HepG2 (cell line): Measurements from ENCODE around the gene RHBDD3. TPM values are rescaled to one million over a fixed set of nuclear protein-coding genes. Genes with fewer than 3 reads are reported as not detected.
A peak's percentile ranks its signal among the peaks of the same experiment; 100 is the strongest.

ENCODE experiments used
- FOXK1 ChIP-seq: sonication (generic); formaldehyde crosslinking; IDR thresholded peaks from 2 replicates; pipeline ENCODE4 v1.4.0; 2020; ENCODE audit warnings: low read depth, missing genetic modification reagents, borderline replicate concordance
- MXD4 ChIP-seq: IDR thresholded peaks from 2 replicates; pipeline ENCODE4 v1.6.1; 2016; ENCODE audit warnings: mild to moderate bottlenecking, missing biosample characterization, missing genetic modification reagents
- SAP130 ChIP-seq: IDR thresholded peaks from 2 replicates; pipeline ENCODE4 v1.6.1; 2016; ENCODE audit warnings: low read depth
- SP5 ChIP-seq: IDR thresholded peaks from 2 replicates; pipeline ENCODE4 v1.6.1; 2016; ENCODE audit warnings: low read depth, borderline replicate concordance
- ZNF687 ChIP-seq: sonication (generic); formaldehyde crosslinking; IDR thresholded peaks from 2 replicates; pipeline ENCODE4 v1.5.1; 2020; ENCODE audit warnings: mild to moderate bottlenecking, missing genetic modification reagents, moderate library complexity
- polyA plus RNA-seq, 8 experiments: library from polyadenylated mRNA; depleted of rRNA in 3 of 8; stranded (reverse) in 7 of 8; unstranded in 1 of 8; fragments of >200 nt; fragmentation: Illumina TruSeq in 4 of 8; extraction: Trizol in 4 of 8; gene quantifications; 2 replicates each; pipeline versions ENCODE4 v1.2.1 to v1.2.3, GENCODE V29; 2011 to 2016; ENCODE audit warnings: low read depth in 4 of 8, missing spikeins in 1 of 8, mixed read lengths in 1 of 8; ENCODE audit not compliant: insufficient read depth in 1 of 8
- total RNA-seq, 5 experiments: library from RNA; depleted of rRNA; stranded (reverse); fragments of >200 nt; fragmentation: Illumina TruSeq; extraction: Trizol; gene quantifications; 2 replicates each; pipeline ENCODE4 v1.2.3, GENCODE V29; 2016; ENCODE audit warnings: low read depth in 1 of 5
- TF ChIP-seq, protein P1 (sequence below), 2 experiments: fragments of 450-650 bp in 1 of 2; sonication (generic) in 1 of 2; formaldehyde crosslinking in 1 of 2; IDR thresholded peaks; 2 replicates each; pipeline versions ENCODE4 v1.6.1 to v1.8.0; 2016 to 2022; ENCODE audit warnings: antibody characterized with exemption in 1 of 2, mild to moderate bottlenecking in 1 of 2, missing genetic modification reagents in 1 of 2
- TF ChIP-seq, protein P2 (sequence below): sonication (generic); formaldehyde crosslinking; IDR thresholded peaks from one replicate; pipeline ENCODE4 v1.5.1; 2020; ENCODE audit warnings: mild to moderate bottlenecking, missing genetic modification reagents; ENCODE audit errors: not compliant biosample characterization

The RHBDD3 gene
- total and polyA plus RNA-seq, 2 of the 13 experiments (the other 11 are each of a cell fraction or from before 2014, with no cell fraction given), result 12.1 to 26.7 TPM

- TF ChIP-seq, protein P1, sequence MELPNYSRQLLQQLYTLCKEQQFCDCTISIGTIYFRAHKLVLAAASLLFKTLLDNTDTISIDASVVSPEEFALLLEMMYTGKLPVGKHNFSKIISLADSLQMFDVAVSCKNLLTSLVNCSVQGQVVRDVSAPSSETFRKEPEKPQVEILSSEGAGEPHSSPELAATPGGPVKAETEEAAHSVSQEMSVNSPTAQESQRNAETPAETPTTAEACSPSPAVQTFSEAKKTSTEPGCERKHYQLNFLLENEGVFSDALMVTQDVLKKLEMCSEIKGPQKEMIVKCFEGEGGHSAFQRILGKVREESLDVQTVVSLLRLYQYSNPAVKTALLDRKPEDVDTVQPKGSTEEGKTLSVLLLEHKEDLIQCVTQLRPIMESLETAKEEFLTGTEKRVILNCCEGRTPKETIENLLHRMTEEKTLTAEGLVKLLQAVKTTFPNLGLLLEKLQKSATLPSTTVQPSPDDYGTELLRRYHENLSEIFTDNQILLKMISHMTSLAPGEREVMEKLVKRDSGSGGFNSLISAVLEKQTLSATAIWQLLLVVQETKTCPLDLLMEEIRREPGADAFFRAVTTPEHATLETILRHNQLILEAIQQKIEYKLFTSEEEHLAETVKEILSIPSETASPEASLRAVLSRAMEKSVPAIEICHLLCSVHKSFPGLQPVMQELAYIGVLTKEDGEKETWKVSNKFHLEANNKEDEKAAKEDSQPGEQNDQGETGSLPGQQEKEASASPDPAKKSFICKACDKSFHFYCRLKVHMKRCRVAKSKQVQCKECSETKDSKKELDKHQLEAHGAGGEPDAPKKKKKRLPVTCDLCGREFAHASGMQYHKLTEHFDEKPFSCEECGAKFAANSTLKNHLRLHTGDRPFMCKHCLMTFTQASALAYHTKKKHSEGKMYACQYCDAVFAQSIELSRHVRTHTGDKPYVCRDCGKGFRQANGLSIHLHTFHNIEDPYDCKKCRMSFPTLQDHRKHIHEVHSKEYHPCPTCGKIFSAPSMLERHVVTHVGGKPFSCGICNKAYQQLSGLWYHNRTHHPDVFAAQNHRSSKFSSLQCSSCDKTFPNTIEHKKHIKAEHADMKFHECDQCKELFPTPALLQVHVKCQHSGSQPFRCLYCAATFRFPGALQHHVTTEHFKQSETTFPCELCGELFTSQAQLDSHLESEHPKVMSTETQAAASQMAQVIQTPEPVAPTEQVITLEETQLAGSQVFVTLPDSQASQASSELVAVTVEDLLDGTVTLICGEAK (IDR thresholded peaks at IDR 0.05), result no peak
- TF ChIP-seq, protein P1 (CRISPR knock-in tag; IDR thresholded peaks at IDR 0.05), result no peak
- peak; percentile 28 for TF ChIP-seq ZNF687 (CRISPR knock-in tag)
- TF ChIP-seq, protein P2, sequence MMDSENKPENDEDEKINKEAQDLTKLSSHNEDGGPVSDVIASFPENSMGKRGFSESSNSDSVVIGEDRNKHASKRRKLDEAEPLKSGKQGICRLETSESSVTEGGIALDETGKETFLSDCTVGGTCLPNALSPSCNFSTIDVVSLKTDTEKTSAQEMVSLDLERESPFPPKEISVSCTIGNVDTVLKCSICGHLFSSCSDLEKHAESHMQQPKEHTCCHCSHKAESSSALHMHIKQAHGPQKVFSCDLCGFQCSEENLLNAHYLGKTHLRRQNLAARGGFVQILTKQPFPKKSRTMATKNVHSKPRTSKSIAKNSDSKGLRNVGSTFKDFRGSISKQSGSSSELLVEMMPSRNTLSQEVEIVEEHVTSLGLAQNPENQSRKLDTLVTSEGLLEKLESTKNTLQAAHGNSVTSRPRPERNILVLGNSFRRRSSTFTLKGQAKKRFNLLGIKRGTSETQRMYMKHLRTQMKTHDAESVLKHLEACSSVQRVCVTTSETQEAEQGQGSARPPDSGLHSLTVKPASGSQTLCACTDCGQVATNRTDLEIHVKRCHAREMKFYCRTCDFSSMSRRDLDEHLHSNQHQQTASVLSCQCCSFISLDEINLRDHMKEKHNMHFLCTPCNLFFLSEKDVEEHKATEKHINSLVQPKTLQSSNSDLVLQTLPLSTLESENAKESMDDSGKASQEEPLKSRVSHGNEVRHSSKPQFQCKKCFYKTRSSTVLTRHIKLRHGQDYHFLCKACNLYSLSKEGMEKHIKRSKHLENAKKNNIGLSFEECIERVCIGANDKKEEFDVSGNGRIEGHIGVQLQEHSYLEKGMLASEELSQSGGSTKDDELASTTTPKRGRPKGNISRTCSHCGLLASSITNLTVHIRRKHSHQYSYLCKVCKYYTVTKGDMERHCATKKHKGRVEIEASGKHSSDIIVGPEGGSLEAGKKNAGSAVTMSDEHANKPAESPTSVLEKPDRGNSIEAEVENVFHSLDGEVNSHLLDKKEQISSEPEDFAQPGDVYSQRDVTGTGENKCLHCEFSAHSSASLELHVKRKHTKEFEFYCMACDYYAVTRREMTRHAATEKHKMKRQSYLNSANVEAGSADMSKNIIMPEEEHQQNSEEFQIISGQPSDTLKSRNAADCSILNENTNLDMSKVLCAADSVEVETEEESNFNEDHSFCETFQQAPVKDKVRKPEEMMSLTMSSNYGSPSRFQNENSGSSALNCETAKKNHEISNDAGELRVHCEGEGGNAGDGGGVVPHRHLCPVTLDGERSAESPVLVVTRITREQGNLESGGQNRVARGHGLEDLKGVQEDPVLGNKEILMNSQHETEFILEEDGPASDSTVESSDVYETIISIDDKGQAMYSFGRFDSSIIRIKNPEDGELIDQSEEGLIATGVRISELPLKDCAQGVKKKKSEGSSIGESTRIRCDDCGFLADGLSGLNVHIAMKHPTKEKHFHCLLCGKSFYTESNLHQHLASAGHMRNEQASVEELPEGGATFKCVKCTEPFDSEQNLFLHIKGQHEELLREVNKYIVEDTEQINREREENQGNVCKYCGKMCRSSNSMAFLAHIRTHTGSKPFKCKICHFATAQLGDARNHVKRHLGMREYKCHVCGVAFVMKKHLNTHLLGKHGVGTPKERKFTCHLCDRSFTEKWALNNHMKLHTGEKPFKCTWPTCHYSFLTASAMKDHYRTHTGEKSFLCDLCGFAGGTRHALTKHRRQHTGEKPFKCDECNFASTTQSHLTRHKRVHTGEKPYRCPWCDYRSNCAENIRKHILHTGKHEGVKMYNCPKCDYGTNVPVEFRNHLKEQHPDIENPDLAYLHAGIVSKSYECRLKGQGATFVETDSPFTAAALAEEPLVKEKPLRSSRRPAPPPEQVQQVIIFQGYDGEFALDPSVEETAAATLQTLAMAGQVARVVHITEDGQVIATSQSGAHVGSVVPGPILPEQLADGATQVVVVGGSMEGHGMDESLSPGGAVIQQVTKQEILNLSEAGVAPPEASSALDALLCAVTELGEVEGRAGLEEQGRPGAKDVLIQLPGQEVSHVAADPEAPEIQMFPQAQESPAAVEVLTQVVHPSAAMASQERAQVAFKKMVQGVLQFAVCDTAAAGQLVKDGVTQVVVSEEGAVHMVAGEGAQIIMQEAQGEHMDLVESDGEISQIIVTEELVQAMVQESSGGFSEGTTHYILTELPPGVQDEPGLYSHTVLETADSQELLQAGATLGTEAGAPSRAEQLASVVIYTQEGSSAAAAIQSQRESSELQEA (CRISPR knock-in tag), result no peak
- peak; percentile 42; the same call in 1 of the 2 replicates for TF ChIP-seq FOXK1 (CRISPR knock-in tag)
- TF ChIP-seq SP5 (CRISPR knock-in tag), result peak; percentile 19; the same call in 1 of the 2 replicates
- peak; percentile 78 for TF ChIP-seq SAP130 (CRISPR knock-in tag)
- no peak for TF ChIP-seq MXD4 (CRISPR knock-in tag)
Observed at GRCh38 chr22:29310863-29311339, 43.1 kb upstream of the RHBDD3 start (continued).
